IPS-15b (cell line): Measurements from ENCODE around the gene NDE1.

ENCODE experiments used
- H3K27me3 ChIP-seq: one replicate; pipeline ENCODE4 v1.6.1; 2013; ENCODE audit warnings: low read length; ENCODE audit not compliant: control insufficient read depth, insufficient read depth
- H3K36me3 ChIP-seq: one replicate; pipeline ENCODE4 v1.6.1; 2013; ENCODE audit warnings: low read length; ENCODE audit not compliant: control insufficient read depth, insufficient read depth
- H3K4me1 ChIP-seq: one replicate; pipeline ENCODE4 v1.6.1; 2013; ENCODE audit warnings: mild to moderate bottlenecking, low read length; ENCODE audit not compliant: control insufficient read depth, insufficient read depth
- H3K4me3 ChIP-seq: one replicate; pipeline ENCODE4 v1.5.1; 2013; ENCODE audit warnings: low read depth, low read length
- H3K9ac ChIP-seq: one replicate; pipeline ENCODE4 v1.6.1; 2013; ENCODE audit warnings: low read depth, mild to moderate bottlenecking, low read length
- H3K9me3 ChIP-seq: one replicate; pipeline ENCODE4 v1.6.1; 2013; ENCODE audit warnings: mild to moderate bottlenecking, low read length; ENCODE audit not compliant: control insufficient read depth, insufficient read depth

NDE1 gene

DNA sequence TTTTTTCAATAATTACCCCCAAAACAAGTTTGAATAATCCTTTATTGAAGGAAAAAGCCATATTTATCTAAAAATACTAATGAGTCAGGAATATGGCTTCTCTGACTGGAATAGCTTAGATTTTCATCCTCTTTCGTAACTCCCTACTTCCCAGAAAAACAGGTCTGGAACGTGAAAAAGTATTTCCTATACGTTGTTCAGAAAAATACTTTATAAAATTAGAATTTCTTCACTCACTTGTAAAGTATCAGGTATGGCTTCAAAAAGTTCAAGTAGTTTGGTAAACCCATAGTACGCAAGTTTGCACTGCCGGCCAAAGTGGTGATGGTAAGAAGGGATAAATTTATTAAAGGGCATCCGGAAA lies 40.8 kb upstream of the NDE1 start:
- H3K9me3 ChIP-seq, result no peaks in the 10 kb centered on the region
- H3K9ac ChIP-seq, result no peak overlapping the region
- no peaks in the 10 kb centered on the region for H3K4me1 ChIP-seq
- peaks cover 21% of the 10 kb centered on the region for H3K36me3 ChIP-seq
- no peaks in the 10 kb centered on the region for H3K27me3 ChIP-seq
- no peak overlapping the region for H3K4me3 ChIP-seq

DNA sequence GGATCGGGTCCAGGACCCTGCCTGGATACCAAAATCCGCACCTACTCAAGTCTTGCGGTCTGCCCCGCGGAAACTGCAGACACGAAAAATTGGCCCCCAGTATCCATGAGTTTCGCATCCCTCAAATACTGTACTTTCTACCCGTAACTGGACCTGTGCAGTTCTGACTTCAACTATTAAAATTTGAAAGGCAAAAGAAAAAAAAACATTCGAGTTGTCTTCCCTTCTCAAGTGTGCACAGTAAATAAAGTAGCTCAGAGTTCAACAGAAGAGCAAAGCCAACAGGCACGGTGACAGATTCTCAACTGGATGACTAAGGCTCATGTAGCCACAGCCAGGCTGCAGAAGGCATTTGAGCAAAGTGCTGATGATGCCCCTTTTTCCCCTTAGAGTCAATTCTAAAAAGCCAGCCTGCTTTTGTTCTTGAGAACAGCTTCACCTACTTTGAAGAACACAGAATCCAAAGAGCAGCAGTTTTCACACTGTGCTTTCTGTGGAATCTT lies 39.6 kb upstream of the NDE1 start:
- H3K9ac ChIP-seq, result no peak overlapping the region
- H3K4me3 ChIP-seq, result no peak overlapping the region
- H3K36me3 ChIP-seq, result peaks cover 23% of the 10 kb centered on the region
- H3K27me3 ChIP-seq, result no peaks in the 10 kb centered on the region
- H3K9me3 ChIP-seq, result no peaks in the 10 kb centered on the region
- no peaks in the 10 kb centered on the region for H3K4me1 ChIP-seq

DNA sequence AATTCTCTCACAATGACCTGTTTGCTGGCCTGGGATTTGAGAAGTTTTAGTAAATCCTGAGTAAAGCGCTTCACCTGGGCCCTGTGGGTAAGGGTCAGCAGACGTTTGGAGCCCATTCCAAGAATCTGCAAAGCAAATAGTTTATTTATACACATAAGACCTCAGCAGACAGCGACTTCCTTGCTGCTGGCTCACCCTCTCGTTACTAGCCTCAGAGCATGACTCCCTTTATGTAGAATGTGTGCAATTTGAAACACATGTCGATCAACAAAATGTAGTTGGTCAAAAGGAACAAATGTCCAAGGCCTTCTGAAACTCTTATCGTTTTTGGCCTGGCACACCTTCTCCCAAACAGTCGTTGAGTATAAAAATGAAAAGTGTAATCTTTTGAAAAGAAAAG lies 38.4 kb upstream of the NDE1 start:
- Histone ChIP-seq H3K36me3 (peaks cover 28% of the 10 kb centered on the region), H3K27me3 (no peaks in the 10 kb centered on the region), H3K4me3 (no peak overlapping the region), H3K4me1 (no peaks in the 10 kb centered on the region), H3K9me3 (no peaks in the 10 kb centered on the region), H3K9ac (no peak overlapping the region)

DNA sequence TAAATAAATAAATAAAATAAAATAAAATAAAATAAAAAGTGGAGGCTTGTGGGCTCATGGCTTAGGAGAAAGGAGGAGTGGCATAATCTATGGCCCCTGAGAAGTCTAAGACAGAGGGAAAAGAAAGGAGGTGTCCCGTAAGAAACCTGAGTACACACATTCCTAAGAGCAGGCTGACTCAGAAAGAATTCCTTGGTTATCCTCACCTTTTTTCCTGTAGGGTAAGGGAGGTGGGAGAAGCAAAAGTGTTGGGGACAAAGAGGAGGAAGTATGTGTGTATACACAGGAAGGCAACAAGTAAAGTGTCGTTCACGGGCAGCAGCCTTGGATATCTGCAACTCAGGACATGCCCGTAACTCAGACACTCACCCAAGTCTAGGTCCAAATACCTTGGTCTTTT lies 36.4 kb upstream of the NDE1 start:
- H3K9ac ChIP-seq, result no peak overlapping the region
- H3K36me3 ChIP-seq, result peaks cover 32% of the 10 kb centered on the region
- no peak overlapping the region for H3K4me3 ChIP-seq
- H3K27me3 ChIP-seq, result no peaks in the 10 kb centered on the region
- H3K9me3 ChIP-seq, result no peaks in the 10 kb centered on the region
- H3K4me1 ChIP-seq, result no peaks in the 10 kb centered on the region

- no peaks in the 10 kb centered on the region for H3K27me3 ChIP-seq
- H3K4me1 ChIP-seq, result no peaks in the 10 kb centered on the region
- H3K4me3 ChIP-seq, result no peak overlapping the region
- peaks cover 32% of the 10 kb centered on the region for H3K36me3 ChIP-seq
- no peak overlapping the region for H3K9ac ChIP-seq
- H3K9me3 ChIP-seq, result no peaks in the 10 kb centered on the region
Measured at GRCh38 chr16:15616012-15616411, 34.0 kb upstream of the NDE1 start.

GRCh38 chr16:15616475-15617165 lies 33.4 kb upstream of the NDE1 start:
- no peak overlapping the region for H3K9ac ChIP-seq
- no peaks in the 10 kb centered on the region for H3K27me3 ChIP-seq
- H3K4me1 ChIP-seq, result no peaks in the 10 kb centered on the region
- no peak overlapping the region for H3K4me3 ChIP-seq
- H3K36me3 ChIP-seq, result peaks cover 30% of the 10 kb centered on the region
- H3K9me3 ChIP-seq, result no peaks in the 10 kb centered on the region

- H3K4me3 ChIP-seq, result no peak overlapping the region
- H3K9me3 ChIP-seq, result no peaks in the 10 kb centered on the region
- no peaks in the 10 kb centered on the region for H3K4me1 ChIP-seq
- peaks cover 19% of the 10 kb centered on the region for H3K36me3 ChIP-seq
- no peaks in the 10 kb centered on the region for H3K27me3 ChIP-seq
- no peak overlapping the region for H3K9ac ChIP-seq
Measured at GRCh38 chr16:15617901-15618300, 32.1 kb upstream of the NDE1 start.

- H3K4me3 ChIP-seq, result no peak overlapping the region
- no peaks in the 10 kb centered on the region for H3K9me3 ChIP-seq
- H3K4me1 ChIP-seq, result no peaks in the 10 kb centered on the region
- no peak overlapping the region for H3K9ac ChIP-seq
- peaks cover 18% of the 10 kb centered on the region for H3K36me3 ChIP-seq
- H3K27me3 ChIP-seq, result no peaks in the 10 kb centered on the region
Measured at GRCh38 chr16:15618392-15618791, 31.7 kb upstream of the NDE1 start.

DNA sequence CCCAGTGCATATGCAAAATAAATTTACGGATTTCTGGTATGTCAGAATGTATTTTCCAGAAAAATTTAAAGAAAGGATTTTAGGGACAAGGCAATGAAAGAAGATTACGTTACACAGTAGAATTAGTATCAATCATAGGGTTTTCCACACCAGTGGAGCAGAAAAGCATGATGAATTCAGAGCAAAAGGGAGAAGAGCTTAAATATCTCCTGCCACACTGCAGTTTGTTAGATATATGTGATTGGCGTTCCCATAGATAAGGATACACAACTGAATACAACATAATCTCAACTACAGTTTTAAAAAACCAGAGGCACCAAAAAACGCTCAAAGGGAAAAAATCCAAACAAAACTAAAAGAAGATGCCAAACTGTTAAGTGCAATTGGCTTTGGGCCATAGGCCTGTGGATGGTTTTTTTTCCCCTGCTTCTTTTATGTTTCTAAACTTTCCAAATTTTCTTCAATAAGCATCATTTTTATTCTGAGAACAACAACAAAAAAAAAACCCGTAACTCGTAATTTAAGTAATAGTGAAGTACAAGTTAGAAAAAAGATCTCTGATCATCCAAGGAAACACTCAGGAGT lies 29.3 kb upstream of the NDE1 start:
- Histone ChIP-seq H3K9ac (no peak overlapping the region), H3K4me3 (no peak overlapping the region), H3K9me3 (no peaks in the 10 kb centered on the region), H3K36me3 (peaks cover 13% of the 10 kb centered on the region), H3K4me1 (no peaks in the 10 kb centered on the region), H3K27me3 (no peaks in the 10 kb centered on the region)

GRCh38 chr16:15621456-15621855 lies 28.6 kb upstream of the NDE1 start:
- H3K9me3 ChIP-seq, result no peaks in the 10 kb centered on the region
- H3K9ac ChIP-seq, result no peak overlapping the region
- H3K36me3 ChIP-seq, result peaks cover 10% of the 10 kb centered on the region
- H3K27me3 ChIP-seq, result no peaks in the 10 kb centered on the region
- no peak overlapping the region for H3K4me3 ChIP-seq
- H3K4me1 ChIP-seq, result no peaks in the 10 kb centered on the region

GRCh38 chr16:15621889-15622288 lies 28.2 kb upstream of the NDE1 start:
- Histone ChIP-seq H3K4me1 (no peaks in the 10 kb centered on the region), H3K27me3 (no peaks in the 10 kb centered on the region), H3K9ac (no peak overlapping the region), H3K36me3 (peaks cover 8% of the 10 kb centered on the region), H3K4me3 (no peak overlapping the region), H3K9me3 (no peaks in the 10 kb centered on the region)

- Histone ChIP-seq H3K4me1 (no peaks in the 10 kb centered on the region), H3K9ac (no peak overlapping the region), H3K9me3 (no peaks in the 10 kb centered on the region), H3K36me3 (peaks cover 17% of the 10 kb centered on the region), H3K27me3 (no peaks in the 10 kb centered on the region), H3K4me3 (no peak overlapping the region)
Measured at GRCh38 chr16:15631730-15632409, 18.2 kb upstream of the NDE1 start.
